NCI-H1092 treated with DMSO at 0.1 percent for 48 hours (cell line): ENCODE results near the gene GRID2.
A peak's percentile ranks its signal among the peaks of the same experiment; 100 is the strongest.
"Not testable (repeated sequence)": the region's sequence is repeated elsewhere in the genome, so short reads cannot be mapped to it uniquely, and the experiment has no call there.

Source experiments
- DNase-seq: peaks from one replicate; lab custom pipeline; 2025; lab: John Stamatoyannopoulos, UW

The GRID2 gene

DNA sequence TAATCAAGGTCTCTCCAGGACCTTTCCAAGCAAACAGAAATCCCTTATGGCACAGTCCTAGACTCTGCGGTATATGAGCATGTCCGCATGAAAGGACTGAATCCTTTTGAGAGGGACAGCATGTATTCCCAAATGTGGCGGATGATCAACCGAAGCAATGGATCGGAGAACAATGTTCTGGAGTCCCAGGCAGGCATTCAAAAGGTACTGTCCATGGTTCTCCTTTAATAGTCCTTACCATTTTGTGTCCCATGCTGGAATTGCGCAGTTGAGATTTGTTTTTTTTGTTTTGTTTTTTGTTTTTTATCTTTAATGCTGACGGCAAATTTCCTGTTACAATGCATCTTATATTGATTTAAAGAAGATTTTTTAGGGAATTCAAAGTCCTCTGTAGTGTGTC, 1211.4 kb downstream of the GRID2 start:
- no peak for DNase-seq

DNA sequence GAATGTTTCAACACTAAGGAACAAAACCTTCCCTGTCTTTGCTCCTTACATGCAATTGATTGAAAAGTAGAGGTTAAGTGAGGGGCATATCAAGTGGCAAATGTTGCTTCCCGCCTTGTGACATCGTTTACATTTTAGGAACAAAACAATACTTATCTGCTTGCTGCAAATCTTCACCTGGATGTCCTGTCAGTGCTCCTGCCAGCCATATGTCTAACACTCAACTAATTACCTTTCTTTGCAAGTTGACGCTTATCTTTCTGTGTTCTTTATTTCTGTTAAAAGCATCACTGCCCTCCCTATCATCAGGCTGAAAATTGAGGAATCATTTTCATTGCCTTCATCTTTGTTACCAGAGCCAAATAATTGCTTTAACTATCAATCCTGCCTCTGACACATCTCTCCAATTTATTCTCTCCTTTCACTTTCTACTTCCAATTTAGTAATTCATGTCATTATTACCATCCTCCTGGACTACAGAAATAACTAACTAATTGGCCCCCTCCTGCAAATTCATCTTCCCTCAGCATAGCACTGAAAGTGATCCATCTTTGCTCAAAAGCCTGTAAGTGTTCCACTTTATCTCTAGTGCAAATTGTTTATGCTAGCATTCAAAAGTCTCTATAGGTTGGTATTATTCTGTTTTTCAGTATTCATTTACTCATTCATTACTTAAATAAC, 1226.1 kb downstream of the GRID2 start:
- no peak for DNase-seq

- DNase-seq, result no peak
These were observed 1228.5 kb downstream of the GRID2 start for GRCh38 chr4:93532234-93532633.

- DNase-seq, result no peak
These were observed 1236.8 kb downstream of the GRID2 start for GRCh38 chr4:93540562-93540961.

DNA sequence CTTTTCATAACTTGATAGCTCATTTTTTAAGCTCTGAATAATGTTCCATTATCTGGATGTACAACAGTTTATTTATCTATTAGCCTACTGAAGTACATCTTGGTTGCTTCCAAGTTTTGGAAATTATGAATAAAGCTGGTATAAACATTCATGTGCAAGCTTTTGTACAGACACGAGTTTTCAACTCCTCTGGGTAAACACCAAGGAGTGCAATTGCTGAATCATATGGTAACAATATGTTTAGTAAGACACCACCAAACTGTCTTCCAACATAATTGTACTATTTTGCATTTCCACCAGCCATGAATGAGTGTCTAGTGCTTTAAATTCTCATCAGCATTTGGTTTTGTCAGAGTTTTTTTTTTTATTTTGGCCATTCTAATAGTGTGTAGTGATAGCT, 1258.1 kb downstream of the GRID2 start:
- no peak for DNase-seq

GRCh38 chr4:93568758-93569157, 1265.0 kb downstream of the GRID2 start:
- DNase-seq, result no peak

DNA sequence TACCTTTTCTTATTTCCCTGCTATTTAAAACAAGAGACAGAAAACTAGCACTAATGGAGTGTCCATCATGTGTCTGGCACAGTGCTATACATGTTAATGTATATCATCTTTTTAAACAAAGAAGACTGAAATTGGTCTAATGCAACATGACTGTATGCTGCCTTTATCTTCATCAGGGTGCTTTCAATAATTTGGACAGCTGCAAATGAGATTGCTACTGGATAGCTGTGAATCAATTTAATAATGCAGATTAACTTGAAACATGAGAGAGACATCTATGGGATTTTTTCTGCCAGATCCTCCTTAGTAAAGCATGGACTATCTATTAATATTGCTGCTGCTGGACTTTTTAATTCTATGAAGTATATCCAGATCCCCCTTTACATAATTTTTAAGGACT, 1269.5 kb downstream of the GRID2 start:
- DNase-seq, result no peak

- DNase-seq, result no peak
These were observed 1275.2 kb downstream of the GRID2 start for GRCh38 chr4:93578942-93579341.

DNA sequence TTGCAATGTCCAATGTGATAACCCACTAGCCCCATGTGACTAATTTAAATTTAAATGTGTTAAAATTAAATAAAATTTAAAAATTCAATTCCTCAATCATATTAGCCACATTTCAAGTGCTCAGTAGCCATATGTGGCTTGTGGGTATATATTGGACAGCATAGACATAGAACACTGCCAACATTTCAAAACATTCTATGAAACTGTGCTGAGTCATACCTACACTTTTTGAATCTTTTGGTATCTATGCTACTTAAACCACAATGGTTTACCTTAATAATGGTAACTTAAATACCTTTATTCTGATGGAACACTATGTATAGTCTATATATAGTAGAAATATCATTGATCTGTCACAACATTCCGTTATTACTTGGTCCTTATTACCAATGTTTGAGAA, 1301.4 kb downstream of the GRID2 start:
- DNase-seq, result no peak

DNA sequence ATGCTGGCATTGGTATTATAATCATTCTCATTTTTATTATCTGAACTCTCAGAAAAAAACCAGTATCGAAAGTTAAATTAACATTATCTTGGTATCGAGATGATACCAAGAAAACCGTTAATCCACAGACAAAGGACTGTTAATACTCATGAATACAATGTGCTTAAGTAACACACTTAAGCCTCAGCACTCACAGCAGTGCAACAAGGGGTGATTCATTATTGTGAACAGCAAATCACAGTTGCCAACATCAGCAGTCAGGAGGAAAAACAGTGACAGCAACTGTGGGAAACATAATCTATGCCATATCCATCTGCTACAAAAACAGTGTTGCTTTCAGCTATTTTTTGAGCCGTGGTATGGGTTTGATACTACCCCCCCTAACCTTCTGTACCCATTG, 1313.8 kb downstream of the GRID2 start:
- DNase-seq, result no peak

DNA sequence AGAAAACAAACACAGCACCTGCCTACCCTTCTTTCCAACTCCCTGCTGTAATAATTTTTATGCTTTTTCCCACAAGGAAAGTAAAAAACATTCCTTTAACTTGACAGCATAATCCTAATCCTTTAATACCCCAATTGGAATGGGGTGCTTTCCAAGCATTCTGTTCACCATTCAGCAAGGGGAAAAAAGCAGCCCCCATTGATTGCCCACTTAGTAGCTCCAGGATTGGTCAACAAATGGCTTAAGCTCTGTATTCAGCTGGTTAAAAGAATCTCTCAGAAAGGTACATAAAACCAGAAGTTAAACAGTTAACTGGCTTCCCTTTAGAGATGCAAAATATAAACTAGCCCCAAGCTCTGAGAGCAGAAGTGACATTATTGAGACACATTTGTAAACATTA, 1330.0 kb downstream of the GRID2 start:
- DNase-seq, result no peak

- no peak for DNase-seq
These were observed 1332.2 kb downstream of the GRID2 start for GRCh38 chr4:93635943-93636342.

- DNase-seq, result no peak
These were observed 1341.4 kb downstream of the GRID2 start for GRCh38 chr4:93645120-93645519.

- peak; percentile 19 for DNase-seq
These were observed 1342.6 kb downstream of the GRID2 start for GRCh38 chr4:93646233-93646930.

DNA sequence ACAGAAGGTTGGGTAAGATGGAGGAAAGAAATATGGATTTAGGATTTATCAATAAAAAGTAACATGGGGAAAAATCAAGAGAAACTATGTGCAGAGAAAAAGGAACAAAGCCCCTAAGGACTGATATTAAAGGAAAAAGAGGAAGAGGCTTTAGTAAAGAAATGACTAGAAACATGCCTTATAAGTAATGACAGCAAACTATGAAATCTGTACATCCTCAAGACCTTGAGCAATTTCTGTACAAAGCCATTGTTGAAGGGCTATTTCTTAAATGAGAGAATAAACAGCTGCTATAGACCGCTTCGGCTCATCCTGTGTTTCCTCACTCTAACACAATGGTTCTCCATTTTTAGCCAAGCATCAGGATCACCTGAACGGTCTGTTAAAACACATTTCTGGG, 1344.5 kb downstream of the GRID2 start:
- DNase-seq, result no peak

GRCh38 chr4:93649828-93650227, 1346.1 kb downstream of the GRID2 start:
- DNase-seq, result no peak

DNA sequence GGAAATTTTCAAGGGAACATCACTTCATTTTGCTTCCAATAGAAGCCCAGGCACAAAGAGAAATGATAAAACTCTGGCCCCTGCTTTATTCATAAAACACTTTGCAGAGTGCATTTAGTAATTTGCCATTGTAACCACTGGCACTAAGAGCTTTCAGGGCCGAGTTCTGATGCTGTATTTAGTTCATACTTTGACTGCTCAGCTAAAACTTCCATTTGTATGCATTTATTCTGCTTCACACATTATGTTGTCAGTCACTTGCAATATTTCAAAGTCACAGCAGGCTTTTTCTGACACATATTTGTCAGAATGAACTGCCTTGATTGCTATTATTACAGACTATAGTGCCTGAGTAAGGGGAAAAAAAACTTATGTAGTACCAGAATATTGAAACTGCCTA, 1350.4 kb downstream of the GRID2 start:
- DNase-seq, result no peak

GRCh38 chr4:93657527-93657926, 1353.8 kb downstream of the GRID2 start:
- DNase-seq, result no peak

- DNase-seq, result no peak
These were observed 1354.7 kb downstream of the GRID2 start for GRCh38 chr4:93658443-93658842.

- DNase-seq, result no peak
These were observed 1355.9 kb downstream of the GRID2 start for GRCh38 chr4:93659629-93660028.

- no peak for DNase-seq
These were observed 1356.3 kb downstream of the GRID2 start for GRCh38 chr4:93660036-93660435.

GRCh38 chr4:93670434-93670833, 1366.7 kb downstream of the GRID2 start:
- DNase-seq, result no peak

- no peak for DNase-seq
These were observed 1367.3 kb downstream of the GRID2 start for GRCh38 chr4:93671093-93671492.

DNA sequence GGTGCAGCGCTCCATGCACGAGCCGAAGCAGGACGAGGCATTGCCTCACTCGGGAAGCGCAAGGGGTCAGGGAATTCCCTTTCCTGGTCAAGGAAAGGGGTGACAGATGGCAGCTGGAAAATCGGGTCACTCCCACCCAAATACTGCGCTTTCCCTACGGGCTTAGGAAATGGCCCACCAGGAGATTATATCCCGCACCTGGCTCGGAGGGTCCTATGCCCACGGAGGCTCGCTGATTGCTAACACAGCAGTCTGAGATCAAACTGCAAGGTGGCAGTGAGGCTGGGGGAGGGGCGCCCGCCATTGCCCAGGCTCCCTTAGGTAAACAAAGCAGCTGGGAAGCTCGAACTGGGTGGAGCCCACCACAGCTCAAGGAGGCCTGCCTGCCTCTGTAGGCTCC, 1373.2 kb downstream of the GRID2 start:
- not testable (repeated sequence) for DNase-seq
